NT2/D1 (cell line): ENCODE measurements around the gene AP2B1.

ENCODE experiments used
- SUZ12 ChIP-seq: IDR thresholded peaks from 2 replicates; pipeline ENCODE4 v1.6.1; 2011; ENCODE audit not compliant: insufficient read length, insufficient read depth; ENCODE audit errors: extremely low read depth
- YY1 ChIP-seq: IDR thresholded peaks from 2 replicates; pipeline ENCODE4 v1.6.1; 2011; ENCODE audit not compliant: insufficient read length, insufficient read depth
- ZNF274 ChIP-seq: IDR thresholded peaks from 2 replicates; pipeline ENCODE4 v1.6.1; 2011; ENCODE audit warnings: mild to moderate bottlenecking, low read depth, low read length

DNA sequence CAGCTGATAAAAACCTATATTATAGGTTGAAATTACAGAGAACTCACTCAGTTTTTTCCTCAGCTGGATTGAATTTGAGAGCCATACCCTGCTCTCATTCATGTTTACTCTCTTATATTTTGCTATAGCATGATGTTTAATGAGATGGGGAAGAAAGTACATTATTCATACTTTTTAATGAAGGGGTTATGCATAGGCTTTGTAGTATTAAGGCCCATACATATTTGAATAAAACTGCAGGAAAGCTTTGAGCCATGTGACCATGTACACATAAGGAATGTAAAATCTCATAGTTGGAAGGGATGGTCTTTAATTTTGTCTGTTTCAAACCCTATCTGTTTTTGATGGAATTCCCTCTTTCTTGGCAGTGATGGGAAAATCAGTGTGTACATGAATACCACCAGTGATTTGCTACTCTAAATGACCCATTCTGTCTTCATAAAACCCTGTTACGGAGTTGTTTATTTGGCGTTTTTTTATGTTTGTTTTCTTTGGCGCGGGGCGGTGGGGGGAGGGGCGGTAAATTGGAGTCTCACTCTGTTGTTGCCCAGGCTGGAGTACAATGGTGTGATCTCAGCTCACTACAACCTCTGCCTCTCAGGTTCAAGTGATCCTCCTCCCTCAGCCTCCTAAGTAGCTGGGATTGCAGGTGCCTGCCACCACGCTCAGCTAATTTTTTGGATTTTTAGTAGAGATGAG, 105.5 kb downstream of the AP2B1 start:
- TF ChIP-seq SUZ12: no peak
- TF ChIP-seq ZNF274: no peak
- no peak for TF ChIP-seq YY1
